Prostate gland (tissue), 2 donors: ENCODE results near the gene PTPRD.

Experiments
- POLR2A ChIP-seq: fragments of 450-650 bp; IDR thresholded peaks from one replicate; pipeline ENCODE4 v1.6.1; 2016; ENCODE audit warnings: antibody characterized with exemption, mild to moderate bottlenecking
- TF ChIP-seq, protein P1 (sequence below), 4 experiments: fragments of 200-600 bp in 2 of 4; fragments of 450-650 bp in 2 of 4; sonication (generic) in 2 of 4; IDR thresholded peaks; 1 replicate in 3 of 4; 2 replicates in 1 of 4; pipeline ENCODE4 v1.5.1; 2016 to 2019; ENCODE audit warnings: antibody characterized with exemption in 4 of 4, mild to moderate bottlenecking in 2 of 4, moderate library complexity in 2 of 4

DNA sequence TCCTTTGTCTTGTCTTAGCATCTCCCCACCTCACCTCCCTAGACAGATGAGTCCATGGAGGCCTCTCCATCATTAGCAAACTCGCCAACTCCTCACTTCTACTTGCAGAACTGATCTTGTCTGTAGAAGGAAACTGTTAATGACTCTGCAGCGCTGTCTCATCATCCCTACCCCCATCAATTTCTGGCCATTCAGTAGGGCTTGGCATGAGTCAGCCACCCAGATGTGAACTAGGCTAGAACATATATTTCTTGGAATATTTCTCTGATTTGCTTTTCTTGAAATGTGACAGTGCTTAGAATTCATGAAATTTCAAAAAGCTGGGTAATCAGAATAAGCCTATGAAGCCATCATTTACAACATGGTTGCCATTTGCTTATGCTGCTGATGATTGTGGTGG is 1688.2 kb downstream of the PTPRD start:
- TF ChIP-seq, protein P1, sequence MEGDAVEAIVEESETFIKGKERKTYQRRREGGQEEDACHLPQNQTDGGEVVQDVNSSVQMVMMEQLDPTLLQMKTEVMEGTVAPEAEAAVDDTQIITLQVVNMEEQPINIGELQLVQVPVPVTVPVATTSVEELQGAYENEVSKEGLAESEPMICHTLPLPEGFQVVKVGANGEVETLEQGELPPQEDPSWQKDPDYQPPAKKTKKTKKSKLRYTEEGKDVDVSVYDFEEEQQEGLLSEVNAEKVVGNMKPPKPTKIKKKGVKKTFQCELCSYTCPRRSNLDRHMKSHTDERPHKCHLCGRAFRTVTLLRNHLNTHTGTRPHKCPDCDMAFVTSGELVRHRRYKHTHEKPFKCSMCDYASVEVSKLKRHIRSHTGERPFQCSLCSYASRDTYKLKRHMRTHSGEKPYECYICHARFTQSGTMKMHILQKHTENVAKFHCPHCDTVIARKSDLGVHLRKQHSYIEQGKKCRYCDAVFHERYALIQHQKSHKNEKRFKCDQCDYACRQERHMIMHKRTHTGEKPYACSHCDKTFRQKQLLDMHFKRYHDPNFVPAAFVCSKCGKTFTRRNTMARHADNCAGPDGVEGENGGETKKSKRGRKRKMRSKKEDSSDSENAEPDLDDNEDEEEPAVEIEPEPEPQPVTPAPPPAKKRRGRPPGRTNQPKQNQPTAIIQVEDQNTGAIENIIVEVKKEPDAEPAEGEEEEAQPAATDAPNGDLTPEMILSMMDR (IDR thresholded peaks at IDR 0.05) = no peak
- no peak for TF ChIP-seq POLR2A
